ENCODE data around the gene CSDE1.

GRCh38 chr1:114753143-114753542 lies 4.6 kb downstream of the CSDE1 start:
- no peak for TF ChIP-seq CTCF (IDR thresholded peaks at IDR 0.05; ENCODE audit: insufficient read depth, low read length, poor library complexity, severe bottlenecking)
- TF ChIP-seq EZH2phosphoT487 (conservative IDR thresholded peaks at IDR 0.05; ENCODE audit: low read length), result no peak

All from SU-DHL-6 (cell line).